ENCODE measurements around the gene LFNG.
A peak's percentile ranks its signal among the peaks of the same experiment; 100 is the strongest.

The LFNG gene

DNA sequence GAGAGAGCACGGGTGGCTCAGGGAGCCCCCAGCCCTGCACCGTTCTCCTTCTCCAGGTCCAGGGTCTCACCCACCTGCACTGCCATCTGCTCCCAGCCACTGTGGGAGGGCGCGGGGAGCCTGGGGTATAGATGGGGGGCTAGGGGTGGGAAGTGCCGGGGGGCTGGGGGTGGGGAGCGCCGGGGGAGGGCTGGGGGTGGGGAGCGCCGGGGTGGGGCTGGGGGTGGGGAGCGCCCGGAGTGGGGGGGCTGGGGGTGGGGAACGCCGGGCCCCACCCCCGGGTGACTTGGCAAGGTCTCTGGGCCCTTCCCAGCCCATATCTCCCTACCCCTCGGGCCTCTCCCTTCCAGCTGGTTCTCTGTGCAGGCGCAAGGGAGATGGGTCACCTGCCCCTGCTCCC, 43.3 kb upstream of the LFNG start, which contains the start of gene GRIFIN:
GRIFIN (minus strand) TSS at position 101 of the 400 bp plus-strand sequence; CDS start at position 86, 15 bp downstream.
- DNase-seq = no peak
- Histone ChIP-seq H3K4me1 (ENCODE audit: control insufficient read depth, insufficient read depth, low read length, poor library complexity, severe bottlenecking) (peaks cover 14% of the 10 kb centered on the region), H3K27me3 (replicated peaks; ENCODE audit: control insufficient read depth, insufficient read depth, low read length, poor library complexity, severe bottlenecking) (no peaks in the 10 kb centered on the region), H3K9me3 (ENCODE audit: control insufficient read depth, low read length) (no peaks in the 10 kb centered on the region), H3K4me3 (ENCODE audit: insufficient read depth, low read depth, low read length, poor library complexity, severe bottlenecking) (no peak within 1 kb of the TSS), H3K27ac (ENCODE audit: insufficient read depth, low read length, poor library complexity, severe bottlenecking) (no peak within 1 kb of the TSS), H3K36me3 (ENCODE audit: control insufficient read depth, insufficient read depth, low read length) (no peaks in the 10 kb centered on the region)

DNA sequence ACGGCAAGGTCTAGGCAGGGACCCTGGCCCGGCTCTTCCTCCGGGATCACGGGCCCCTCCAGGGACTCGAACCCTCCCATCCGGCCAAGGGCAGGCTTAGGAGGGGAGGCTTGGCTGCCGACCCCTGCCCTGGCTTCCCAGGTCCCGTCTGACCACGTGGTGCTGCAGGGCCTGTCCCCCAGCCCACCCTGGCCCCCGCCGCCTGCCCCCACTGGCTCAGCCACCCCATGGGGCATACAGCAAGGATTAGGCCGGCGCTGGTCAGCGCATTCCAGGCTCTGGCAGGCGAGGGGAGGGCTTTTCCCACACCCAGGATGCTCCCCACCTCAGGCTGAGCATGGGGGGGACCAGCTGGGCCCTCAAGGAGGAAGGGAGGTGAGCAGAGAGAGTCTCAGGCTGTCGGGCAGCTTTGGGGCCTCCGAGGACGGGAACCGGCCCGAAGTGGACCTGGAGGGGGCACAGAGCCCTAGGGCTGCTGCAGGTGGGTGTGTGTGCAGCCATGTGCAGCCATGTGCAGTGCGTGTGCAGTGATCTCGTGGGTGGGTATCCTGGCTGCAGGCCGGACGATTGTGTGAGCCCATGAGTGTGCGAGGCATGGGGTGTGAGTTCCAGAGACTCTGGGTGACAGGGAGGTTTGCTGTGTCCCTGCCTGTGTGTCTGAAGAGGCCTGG, 42.7 kb upstream of the LFNG start:
- H3K4me1 ChIP-seq (ENCODE audit: control insufficient read depth, insufficient read depth, low read length, poor library complexity, severe bottlenecking) = peaks cover 14% of the 10 kb centered on the region
- H3K27ac ChIP-seq (ENCODE audit: insufficient read depth, low read length, poor library complexity, severe bottlenecking) = no peak overlapping the region
- H3K4me3 ChIP-seq (ENCODE audit: insufficient read depth, low read depth, low read length, poor library complexity, severe bottlenecking) = no peak overlapping the region
- no peaks in the 10 kb centered on the region for H3K36me3 ChIP-seq (ENCODE audit: control insufficient read depth, insufficient read depth, low read length)
- DNase-seq = no peak
- no peaks in the 10 kb centered on the region for H3K27me3 ChIP-seq (replicated peaks; ENCODE audit: control insufficient read depth, insufficient read depth, low read length, poor library complexity, severe bottlenecking)
- H3K9me3 ChIP-seq (ENCODE audit: control insufficient read depth, low read length) = no peaks in the 10 kb centered on the region

DNA sequence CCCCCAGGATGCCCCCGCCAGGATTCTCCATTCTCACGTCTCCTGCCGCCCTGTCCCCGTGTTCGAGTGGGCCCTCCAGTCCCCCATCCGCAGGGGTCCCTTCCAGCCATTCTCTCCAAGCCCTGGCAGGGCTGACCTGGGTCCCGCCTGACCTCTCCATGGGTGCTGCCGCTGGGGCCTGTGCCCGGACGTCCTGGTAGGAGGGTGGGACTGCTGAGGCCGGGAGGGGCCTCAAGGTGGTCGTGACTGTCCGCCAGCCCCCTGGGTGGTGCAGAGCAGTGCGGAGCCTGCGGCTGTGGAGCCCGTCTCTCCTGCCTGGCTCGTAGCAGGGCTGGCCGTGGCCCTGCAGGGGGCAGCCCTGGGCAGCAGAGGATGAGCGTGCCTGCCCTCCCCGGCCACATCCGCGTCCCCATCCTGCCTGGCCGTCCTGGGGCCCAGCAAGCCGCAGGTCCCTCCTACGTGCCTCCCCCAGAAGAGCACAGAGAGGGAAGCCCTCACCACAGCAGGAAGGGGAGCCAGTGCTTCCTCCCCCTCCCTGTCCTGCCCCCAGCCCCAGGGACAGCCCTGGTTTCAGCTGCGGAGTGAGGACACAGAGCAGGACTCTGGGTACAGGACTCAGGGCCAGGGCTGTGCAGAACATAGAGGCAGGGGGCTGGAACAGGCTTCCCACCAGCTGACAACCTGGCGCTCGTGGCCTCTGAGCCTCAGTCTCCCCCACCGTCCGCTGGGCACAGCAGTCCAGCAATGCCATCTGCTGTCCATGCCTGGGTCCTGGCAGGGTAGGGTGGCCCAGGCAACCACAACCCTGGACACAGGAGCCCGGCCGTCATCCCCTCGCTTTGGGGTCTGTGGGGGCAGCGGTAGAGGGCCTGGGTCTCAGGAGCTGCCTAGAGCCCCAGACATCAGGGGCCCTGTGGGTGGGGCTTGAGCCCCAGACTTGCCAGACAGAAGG, 41.9 kb upstream of the LFNG start:
- Histone ChIP-seq H3K9me3 (ENCODE audit: control insufficient read depth, low read length) (peaks cover under 1% of the 10 kb centered on the region), H3K4me3 (ENCODE audit: insufficient read depth, low read depth, low read length, poor library complexity, severe bottlenecking) (no peak overlapping the region), H3K36me3 (ENCODE audit: control insufficient read depth, insufficient read depth, low read length) (no peaks in the 10 kb centered on the region), H3K27ac (ENCODE audit: insufficient read depth, low read length, poor library complexity, severe bottlenecking) (no peak overlapping the region), H3K4me1 (ENCODE audit: control insufficient read depth, insufficient read depth, low read length, poor library complexity, severe bottlenecking) (peaks cover 14% of the 10 kb centered on the region), H3K27me3 (replicated peaks; ENCODE audit: control insufficient read depth, insufficient read depth, low read length, poor library complexity, severe bottlenecking) (no peaks in the 10 kb centered on the region)
- peak; percentile 29 to 38 (median 32) for DNase-seq

DNA sequence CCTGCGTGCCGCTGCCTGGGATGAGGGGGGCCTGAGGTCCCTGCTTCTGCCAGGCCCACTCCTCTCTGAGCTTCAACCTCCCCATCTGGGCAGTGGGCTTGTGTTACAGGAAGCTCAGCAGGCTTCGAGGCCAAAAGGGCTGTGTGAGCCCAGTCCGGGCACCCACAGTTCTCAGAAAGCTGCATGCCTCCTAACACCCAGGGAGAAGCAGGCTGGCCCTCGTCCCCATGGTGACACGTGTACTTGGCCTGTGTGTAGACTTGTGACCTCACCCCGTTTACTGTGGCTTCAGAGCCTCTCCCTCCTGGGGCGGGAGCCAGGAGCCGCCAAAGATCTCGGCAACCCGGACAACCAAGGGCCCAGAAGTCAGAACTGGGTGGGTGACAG, 41.2 kb upstream of the LFNG start:
- no peak overlapping the region for H3K27ac ChIP-seq (ENCODE audit: insufficient read depth, low read length, poor library complexity, severe bottlenecking)
- no peak for DNase-seq
- no peak overlapping the region for H3K4me3 ChIP-seq (ENCODE audit: insufficient read depth, low read depth, low read length, poor library complexity, severe bottlenecking)
- H3K27me3 ChIP-seq (replicated peaks; ENCODE audit: control insufficient read depth, insufficient read depth, low read length, poor library complexity, severe bottlenecking) = no peaks in the 10 kb centered on the region
- peaks cover 14% of the 10 kb centered on the region for H3K4me1 ChIP-seq (ENCODE audit: control insufficient read depth, insufficient read depth, low read length, poor library complexity, severe bottlenecking)
- peaks cover 5% of the 10 kb centered on the region for H3K9me3 ChIP-seq (ENCODE audit: control insufficient read depth, low read length)
- H3K36me3 ChIP-seq (ENCODE audit: control insufficient read depth, insufficient read depth, low read length) = no peaks in the 10 kb centered on the region

GRCh38 chr7:2478800-2479199, 40.8 kb upstream of the LFNG start:
- H3K36me3 ChIP-seq (ENCODE audit: control insufficient read depth, insufficient read depth, low read length) = no peaks in the 10 kb centered on the region
- H3K4me3 ChIP-seq (ENCODE audit: insufficient read depth, low read depth, low read length, poor library complexity, severe bottlenecking) = no peak overlapping the region
- peaks cover 5% of the 10 kb centered on the region for H3K9me3 ChIP-seq (ENCODE audit: control insufficient read depth, low read length)
- no peak overlapping the region for H3K27ac ChIP-seq (ENCODE audit: insufficient read depth, low read length, poor library complexity, severe bottlenecking)
- no peaks in the 10 kb centered on the region for H3K27me3 ChIP-seq (replicated peaks; ENCODE audit: control insufficient read depth, insufficient read depth, low read length, poor library complexity, severe bottlenecking)
- H3K4me1 ChIP-seq (ENCODE audit: control insufficient read depth, insufficient read depth, low read length, poor library complexity, severe bottlenecking) = peaks cover 14% of the 10 kb centered on the region
- no peak for DNase-seq

GRCh38 chr7:2479276-2480069, 40.1 kb upstream of the LFNG start:
- Histone ChIP-seq H3K27ac (ENCODE audit: insufficient read depth, low read length, poor library complexity, severe bottlenecking) (no peak overlapping the region), H3K9me3 (ENCODE audit: control insufficient read depth, low read length) (peaks cover 5% of the 10 kb centered on the region), H3K36me3 (ENCODE audit: control insufficient read depth, insufficient read depth, low read length) (no peaks in the 10 kb centered on the region), H3K4me1 (ENCODE audit: control insufficient read depth, insufficient read depth, low read length, poor library complexity, severe bottlenecking) (peaks cover 14% of the 10 kb centered on the region), H3K27me3 (replicated peaks; ENCODE audit: control insufficient read depth, insufficient read depth, low read length, poor library complexity, severe bottlenecking) (no peaks in the 10 kb centered on the region), H3K4me3 (ENCODE audit: insufficient read depth, low read depth, low read length, poor library complexity, severe bottlenecking) (no peak overlapping the region)
- DNase-seq = no peak

- Histone ChIP-seq H3K27me3 (replicated peaks; ENCODE audit: control insufficient read depth, insufficient read depth, low read length, poor library complexity, severe bottlenecking) (no peaks in the 10 kb centered on the region), H3K4me1 (ENCODE audit: control insufficient read depth, insufficient read depth, low read length, poor library complexity, severe bottlenecking) (peaks cover 14% of the 10 kb centered on the region), H3K4me3 (ENCODE audit: insufficient read depth, low read depth, low read length, poor library complexity, severe bottlenecking) (no peak overlapping the region), H3K36me3 (ENCODE audit: control insufficient read depth, insufficient read depth, low read length) (no peaks in the 10 kb centered on the region), H3K9me3 (ENCODE audit: control insufficient read depth, low read length) (peaks cover 5% of the 10 kb centered on the region), H3K27ac (ENCODE audit: insufficient read depth, low read length, poor library complexity, severe bottlenecking) (no peak overlapping the region)
- DNase-seq = no peak
These were observed 39.5 kb upstream of the LFNG start for GRCh38 chr7:2480070-2480408.

DNA sequence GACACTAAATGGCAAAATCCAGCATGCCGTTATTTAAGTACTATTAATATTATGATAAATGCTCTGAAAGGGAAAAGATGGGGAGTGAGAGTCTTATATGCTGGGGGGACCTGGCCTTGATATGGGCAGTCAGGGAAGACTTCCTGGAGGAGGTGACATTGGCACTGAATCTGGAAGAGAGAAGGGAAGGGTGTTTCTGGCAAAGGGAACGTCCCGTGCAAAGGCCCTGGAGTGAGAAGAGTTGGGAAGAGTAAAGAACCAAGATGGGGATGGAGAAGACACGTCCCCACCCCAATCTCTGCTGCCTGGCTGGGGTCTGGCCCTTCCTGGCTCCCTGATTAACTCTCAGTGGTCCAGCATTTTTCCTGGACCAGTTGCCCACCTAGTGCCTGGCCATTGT, 38.4 kb upstream of the LFNG start:
- H3K4me1 ChIP-seq (ENCODE audit: control insufficient read depth, insufficient read depth, low read length, poor library complexity, severe bottlenecking) = peaks cover 14% of the 10 kb centered on the region
- H3K4me3 ChIP-seq (ENCODE audit: insufficient read depth, low read depth, low read length, poor library complexity, severe bottlenecking) = no peak overlapping the region
- no peak for DNase-seq
- H3K9me3 ChIP-seq (ENCODE audit: control insufficient read depth, low read length) = peaks cover 5% of the 10 kb centered on the region
- H3K27ac ChIP-seq (ENCODE audit: insufficient read depth, low read length, poor library complexity, severe bottlenecking) = no peak overlapping the region
- H3K36me3 ChIP-seq (ENCODE audit: control insufficient read depth, insufficient read depth, low read length) = no peaks in the 10 kb centered on the region
- H3K27me3 ChIP-seq (replicated peaks; ENCODE audit: control insufficient read depth, insufficient read depth, low read length, poor library complexity, severe bottlenecking) = no peaks in the 10 kb centered on the region

DNA sequence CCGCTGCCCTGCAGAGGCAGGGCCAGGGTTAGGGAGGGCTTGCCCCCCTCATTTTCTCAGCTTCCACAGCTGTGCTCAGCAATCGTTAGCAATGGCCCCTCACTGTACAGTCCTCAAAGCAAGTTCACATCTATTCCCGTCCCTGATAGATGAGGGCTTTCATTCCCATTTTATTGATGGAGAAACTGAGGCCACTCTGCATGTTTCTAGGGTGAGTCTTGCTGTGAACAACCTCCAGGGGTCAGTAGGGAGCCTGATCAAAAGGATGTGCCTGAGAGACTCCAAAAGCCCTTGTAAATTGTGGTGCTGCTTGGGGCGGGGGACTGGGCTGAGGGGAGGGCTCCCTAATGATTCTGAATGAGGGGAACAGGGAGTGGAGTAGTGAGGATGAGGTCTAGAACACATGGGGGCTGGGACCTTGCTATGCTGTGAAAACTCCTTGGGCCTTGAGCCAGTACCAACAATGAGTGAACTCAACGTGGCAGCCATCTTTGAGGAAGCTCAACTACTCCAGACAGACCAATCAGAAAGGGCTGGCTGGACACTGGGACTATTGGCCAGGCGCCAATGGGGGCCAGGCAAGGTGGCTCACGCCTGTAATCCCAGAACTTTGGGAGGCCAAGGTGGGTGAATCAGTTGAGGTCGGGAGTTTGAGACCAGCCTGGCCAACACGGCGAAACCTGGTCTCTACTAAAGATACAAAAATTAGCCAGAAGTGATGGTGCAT, 36.7 kb upstream of the LFNG start:
- H3K9me3 ChIP-seq (ENCODE audit: control insufficient read depth, low read length) = peaks cover 5% of the 10 kb centered on the region
- no peak for DNase-seq
- H3K4me3 ChIP-seq (ENCODE audit: insufficient read depth, low read depth, low read length, poor library complexity, severe bottlenecking) = no peak overlapping the region
- H3K36me3 ChIP-seq (ENCODE audit: control insufficient read depth, insufficient read depth, low read length) = no peaks in the 10 kb centered on the region
- H3K4me1 ChIP-seq (ENCODE audit: control insufficient read depth, insufficient read depth, low read length, poor library complexity, severe bottlenecking) = peaks cover 6% of the 10 kb centered on the region
- no peak overlapping the region for H3K27ac ChIP-seq (ENCODE audit: insufficient read depth, low read length, poor library complexity, severe bottlenecking)
- H3K27me3 ChIP-seq (replicated peaks; ENCODE audit: control insufficient read depth, insufficient read depth, low read length, poor library complexity, severe bottlenecking) = no peaks in the 10 kb centered on the region
